Activated T-helper 2 cell treated with anti-CD3 and anti-CD28 coated beads, Interferon-gamma antibody, Interleukin-2, Interleukin-4, amounts not matched to agents 10 μg/mL and 5 μg/mL and 100 μg/mL, durations not matched to agents 14 hours and 24 hours and 36 hours (primary cell): ENCODE measurements around the gene PRPSAP2. TPM values are rescaled to one million over a fixed set of nuclear protein-coding genes. Genes with fewer than 3 reads are reported as not detected.

Experiments used
- DNase-seq: peaks from one replicate; pipeline ENCODE4 v3.0.0; 2021; ENCODE audit warnings: low spot score
- H3K27ac Mint-ChIP-seq: one replicate; pipeline ENCODE4 v1.8.0; 2021; ENCODE audit warnings: mixed read lengths
- H3K27me3 Mint-ChIP-seq: one replicate; pipeline ENCODE4 v1.8.0; 2021; ENCODE audit warnings: low read depth, mixed read lengths
- H3K36me3 Mint-ChIP-seq: one replicate; pipeline ENCODE4 v1.8.0; 2021; ENCODE audit warnings: low read depth, mixed read lengths
- H3K4me1 Mint-ChIP-seq: one replicate; pipeline ENCODE4 v1.8.0; 2021; ENCODE audit warnings: low read depth, mixed read lengths
- H3K4me3 Mint-ChIP-seq: one replicate; pipeline ENCODE4 v1.8.0; 2021; ENCODE audit warnings: low read depth, mild to moderate bottlenecking, moderate library complexity, mixed read lengths
- H3K9me3 Mint-ChIP-seq: one replicate; pipeline ENCODE4 v1.8.0; 2021; ENCODE audit warnings: mixed read lengths
- intact Hi-C: fragments of 100-400 bp; cut with micrococcal nuclease; formaldehyde crosslinking; loops from one replicate; pipeline ENCODE4 v1.15.1; 2023
- total RNA-seq: library from RNA; stranded (reverse); gene quantifications from 2 replicates; pipeline ENCODE4 v1.2.3, GENCODE V29; 2022

The PRPSAP2 gene
- total RNA-seq, 1 donor from 2014 or later, result 70.6 TPM

DNA sequence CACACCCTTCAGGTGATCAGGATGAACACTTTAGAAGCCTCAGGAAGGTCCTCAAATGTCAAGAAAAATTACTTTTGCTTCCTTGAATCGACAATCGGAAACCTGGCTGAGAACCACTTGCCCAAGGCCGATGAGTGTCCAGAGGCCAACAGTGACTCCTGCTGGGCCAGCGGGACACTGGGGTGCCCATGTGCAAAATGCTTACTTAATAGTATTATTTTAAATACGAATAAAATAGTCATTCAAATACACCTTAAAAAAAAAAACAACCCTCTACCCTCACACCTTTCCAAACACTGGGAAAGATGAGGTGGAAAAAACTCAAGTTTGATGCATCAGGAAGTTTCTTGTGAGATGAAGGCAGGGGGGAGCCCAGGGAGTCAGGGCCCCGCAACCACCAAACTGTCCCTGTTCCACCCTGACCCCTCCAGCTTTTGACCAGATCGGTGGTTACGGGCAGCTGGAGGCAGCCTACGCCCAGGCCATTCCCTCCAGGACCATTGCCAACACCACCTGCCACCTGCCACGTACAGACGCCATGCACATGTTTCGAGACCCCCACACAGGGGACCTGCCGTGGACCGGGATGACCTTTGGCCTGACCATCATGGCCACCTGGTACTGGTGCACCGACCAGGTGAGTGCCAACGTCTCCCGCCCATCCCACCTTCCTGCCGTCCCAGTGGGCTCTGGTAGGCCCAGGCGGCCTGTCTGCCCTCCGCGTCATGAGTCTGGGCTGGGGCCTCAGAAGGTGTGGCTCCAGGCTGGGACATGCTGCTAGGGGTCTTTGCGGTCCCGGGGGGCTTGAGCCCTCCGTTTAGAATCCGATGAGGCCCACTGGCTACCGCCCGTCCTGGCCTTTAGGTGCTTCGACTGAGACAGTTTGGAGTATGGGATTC is 112.9 kb downstream of the PRPSAP2 start:
- intact Hi-C loops, result no loop called here
- H3K27ac Mint-ChIP-seq, result no peak overlapping the region
- H3K4me1 Mint-ChIP-seq, result peaks cover 6% of the 10 kb centered on the region

DNA sequence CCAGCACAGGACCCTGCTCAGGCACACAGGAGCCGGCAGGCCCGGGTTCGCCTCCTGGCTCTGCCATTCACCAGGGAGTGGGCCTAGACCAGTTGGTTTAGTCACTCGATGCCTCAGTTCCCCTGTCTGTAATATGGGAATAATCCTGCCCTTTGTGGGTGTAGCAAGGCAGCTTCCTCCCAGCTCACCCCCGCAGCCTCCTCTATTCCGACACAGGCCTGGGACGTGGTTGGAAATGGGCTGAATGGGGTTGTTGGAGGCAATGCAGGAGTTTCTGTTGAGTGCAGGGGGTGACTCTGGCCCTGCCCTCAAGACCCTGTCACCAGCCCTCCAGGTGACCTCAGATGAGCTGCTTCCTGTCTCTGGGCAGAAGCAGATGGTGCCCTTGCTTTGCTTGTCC is 113.9 kb downstream of the PRPSAP2 start:
- Mint-ChIP-seq H3K9me3 (no peaks in the 10 kb centered on the region), H3K4me1 (peaks cover 6% of the 10 kb centered on the region), H3K27ac (no peak overlapping the region), H3K27me3 (no peaks in the 10 kb centered on the region), H3K4me3 (no peak overlapping the region), H3K36me3 (peaks cover 3% of the 10 kb centered on the region)
- DNase-seq, result no peak
- intact Hi-C loops, result no loop called here

More for the DNA sequence above, 112.9 kb downstream of the PRPSAP2 start:
- no peaks in the 10 kb centered on the region for H3K36me3 Mint-ChIP-seq
- H3K4me3 Mint-ChIP-seq, result no peak overlapping the region
- DNase-seq, result no peak
- no peaks in the 10 kb centered on the region for H3K9me3 Mint-ChIP-seq
- no peaks in the 10 kb centered on the region for H3K27me3 Mint-ChIP-seq

DNA sequence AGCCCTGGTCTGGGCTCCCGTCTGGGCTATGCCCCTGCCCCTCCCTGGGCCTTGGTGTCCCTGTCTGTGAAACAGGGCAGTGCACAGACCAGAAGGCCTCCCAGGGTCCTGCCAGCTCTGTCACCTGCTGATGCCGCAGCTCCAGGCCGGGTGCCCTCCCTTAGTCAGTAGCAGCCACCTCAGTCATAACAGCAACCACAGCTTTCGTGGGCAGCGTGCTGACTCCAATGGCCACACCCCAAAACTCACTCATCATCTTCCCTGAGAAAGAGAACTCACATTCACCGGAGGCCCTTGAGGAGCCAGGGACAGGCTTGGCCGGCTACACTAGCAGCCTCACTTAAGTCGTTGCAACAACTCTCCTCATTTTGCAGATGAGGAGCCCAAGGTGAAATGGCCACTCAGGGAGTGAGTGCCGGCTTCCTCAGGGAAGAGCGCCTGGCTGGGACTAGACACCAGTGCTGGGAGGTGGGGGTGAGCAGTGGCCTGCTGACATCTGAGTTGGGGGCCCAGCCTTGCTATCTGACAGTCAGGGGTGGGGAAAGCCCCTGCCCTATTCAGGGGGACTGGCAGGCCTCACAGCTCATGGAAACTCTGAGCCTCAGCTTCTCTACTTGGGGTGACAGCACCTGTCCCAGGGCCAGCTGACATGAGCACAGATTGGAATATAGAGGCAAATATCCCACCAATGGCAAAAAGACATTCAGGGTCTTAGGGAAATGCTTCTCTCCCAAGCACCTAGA is 116.6 kb downstream of the PRPSAP2 start:
- DNase-seq, result no peak
- intact Hi-C loops, result no loop called here
- Mint-ChIP-seq H3K4me3 (no peak overlapping the region), H3K9me3 (no peaks in the 10 kb centered on the region), H3K27ac (peak overlapping the region; percentile 47), H3K36me3 (peaks cover 14% of the 10 kb centered on the region), H3K4me1 (peaks cover 6% of the 10 kb centered on the region), H3K27me3 (no peaks in the 10 kb centered on the region)

DNA sequence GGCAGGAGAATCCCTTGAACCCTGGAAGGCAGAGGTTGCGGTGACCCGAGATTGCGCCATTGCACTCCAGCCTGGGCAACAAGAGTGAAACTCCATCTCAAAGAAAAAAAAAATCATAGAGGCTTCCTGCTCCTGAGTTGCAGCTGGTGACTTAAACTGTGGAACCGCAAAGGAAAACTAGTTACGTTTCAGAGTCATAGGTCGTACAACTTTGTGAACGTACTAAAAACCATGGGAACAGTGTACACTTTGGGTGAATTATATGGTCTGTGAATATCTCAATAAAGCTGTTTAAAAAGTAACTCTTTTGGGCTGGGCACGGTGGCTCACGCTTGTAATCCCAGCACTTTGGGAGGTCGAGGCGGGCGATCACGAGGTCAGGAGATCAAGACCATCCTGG is 117.7 kb downstream of the PRPSAP2 start:
- no peak for DNase-seq
- Mint-ChIP-seq H3K27me3 (no peaks in the 10 kb centered on the region), H3K4me3 (no peak overlapping the region), H3K9me3 (no peaks in the 10 kb centered on the region), H3K36me3 (peaks cover 14% of the 10 kb centered on the region), H3K27ac (no peak overlapping the region), H3K4me1 (peaks cover 6% of the 10 kb centered on the region)
- intact Hi-C loops, result no loop called here

DNA sequence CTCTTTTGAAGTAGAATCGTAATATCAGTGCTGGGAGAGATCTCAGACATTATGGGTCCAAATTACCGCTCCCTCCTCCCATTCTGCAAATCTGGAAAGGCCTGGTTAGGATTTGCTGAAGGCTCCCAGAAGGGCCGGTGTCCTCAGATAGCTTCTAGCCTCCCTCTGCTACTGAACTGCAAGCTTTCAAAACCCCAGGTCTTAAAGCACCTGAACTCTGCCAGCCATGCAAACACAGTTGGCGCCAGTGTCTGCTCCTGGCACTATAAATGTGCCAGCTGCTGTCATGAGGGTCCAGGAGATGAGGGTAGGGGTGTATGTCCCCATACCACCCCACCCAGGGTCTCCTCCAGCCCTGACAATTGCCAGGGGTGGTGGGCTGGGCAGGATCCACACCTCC is 118.3 kb downstream of the PRPSAP2 start:
- H3K4me1 Mint-ChIP-seq, result peaks cover 6% of the 10 kb centered on the region
- no peak for DNase-seq
- no peaks in the 10 kb centered on the region for H3K9me3 Mint-ChIP-seq
- intact Hi-C loops, result no loop called here
- no peak overlapping the region for H3K4me3 Mint-ChIP-seq
- no peak overlapping the region for H3K27ac Mint-ChIP-seq
- H3K27me3 Mint-ChIP-seq, result no peaks in the 10 kb centered on the region
- H3K36me3 Mint-ChIP-seq, result peaks cover 14% of the 10 kb centered on the region

DNA sequence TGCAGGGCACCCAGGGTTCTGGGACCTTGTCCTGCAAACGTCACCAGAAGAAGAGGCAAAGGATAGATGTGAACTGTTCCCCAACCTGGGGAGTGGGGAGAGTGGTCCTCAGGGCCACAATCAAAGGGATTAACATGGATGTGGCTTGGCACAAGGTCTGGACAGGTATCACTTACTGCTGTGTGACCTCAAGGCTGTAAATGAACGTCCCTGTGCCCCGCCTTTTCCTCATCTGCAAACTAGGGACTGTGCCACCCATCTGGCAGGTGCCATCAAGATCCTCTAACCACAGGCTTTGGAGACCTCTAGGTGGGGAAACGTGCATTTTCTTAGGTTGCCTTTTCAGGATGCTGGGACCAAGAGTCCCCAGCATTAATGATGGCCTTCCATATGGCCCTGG is 119.1 kb downstream of the PRPSAP2 start:
- intact Hi-C loops, result no loop called here
- DNase-seq, result no peak
- Mint-ChIP-seq H3K4me1 (peaks cover 6% of the 10 kb centered on the region), H3K9me3 (no peaks in the 10 kb centered on the region), H3K36me3 (peaks cover 14% of the 10 kb centered on the region), H3K4me3 (no peak overlapping the region), H3K27me3 (no peaks in the 10 kb centered on the region), H3K27ac (no peak overlapping the region)

DNA sequence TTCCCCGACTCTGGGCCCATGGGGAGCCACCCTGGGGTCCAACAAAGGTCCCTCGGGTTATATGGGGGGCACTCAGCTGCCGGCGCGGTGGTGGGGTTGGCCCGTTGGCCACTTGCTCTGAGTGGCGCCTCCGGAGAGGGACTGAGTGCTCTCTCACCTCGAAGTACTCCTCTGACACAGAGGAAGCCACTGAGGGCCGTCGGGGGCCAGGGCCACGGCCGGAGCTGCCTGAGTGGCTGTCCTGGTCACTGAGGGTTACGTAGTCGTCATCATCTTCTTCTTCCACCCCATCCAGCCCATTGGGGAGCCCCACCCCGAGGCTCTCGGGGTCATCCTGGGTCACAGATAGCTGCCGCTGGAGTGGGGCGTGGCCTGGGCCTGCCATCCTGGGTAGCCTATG is 119.7 kb downstream of the PRPSAP2 start:
- peaks cover 6% of the 10 kb centered on the region for H3K4me1 Mint-ChIP-seq
- intact Hi-C loops, result no loop called here
- H3K27ac Mint-ChIP-seq, result no peak overlapping the region
- no peak overlapping the region for H3K4me3 Mint-ChIP-seq
- H3K27me3 Mint-ChIP-seq, result no peaks in the 10 kb centered on the region
- no peaks in the 10 kb centered on the region for H3K9me3 Mint-ChIP-seq
- no peak for DNase-seq
- peaks cover 14% of the 10 kb centered on the region for H3K36me3 Mint-ChIP-seq

DNA sequence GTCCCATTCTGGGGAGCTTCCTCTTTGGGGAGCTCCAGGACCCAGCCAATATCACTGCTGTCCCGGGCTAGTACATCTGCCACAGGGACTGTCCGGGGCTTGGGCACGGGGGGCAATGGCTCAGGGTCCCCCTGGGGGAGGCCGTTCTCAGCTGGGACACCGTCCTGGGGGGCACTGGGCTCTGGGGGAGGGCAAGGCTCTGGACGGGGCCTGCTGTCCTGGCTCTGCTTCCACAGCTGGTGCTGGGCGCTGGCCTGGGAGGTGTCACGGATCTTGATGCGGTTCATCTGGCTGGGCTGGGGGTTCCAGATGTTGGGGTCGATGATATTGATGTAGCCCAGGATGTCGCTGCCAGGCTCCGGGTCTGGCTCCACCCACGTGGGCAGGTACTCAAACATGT is 120.1 kb downstream of the PRPSAP2 start:
- no peaks in the 10 kb centered on the region for H3K9me3 Mint-ChIP-seq
- peaks cover 6% of the 10 kb centered on the region for H3K4me1 Mint-ChIP-seq
- intact Hi-C loops, result no loop called here
- DNase-seq, result no peak
- peaks cover 14% of the 10 kb centered on the region for H3K36me3 Mint-ChIP-seq
- H3K27ac Mint-ChIP-seq, result no peak overlapping the region
- H3K27me3 Mint-ChIP-seq, result no peaks in the 10 kb centered on the region
- no peak overlapping the region for H3K4me3 Mint-ChIP-seq

DNA sequence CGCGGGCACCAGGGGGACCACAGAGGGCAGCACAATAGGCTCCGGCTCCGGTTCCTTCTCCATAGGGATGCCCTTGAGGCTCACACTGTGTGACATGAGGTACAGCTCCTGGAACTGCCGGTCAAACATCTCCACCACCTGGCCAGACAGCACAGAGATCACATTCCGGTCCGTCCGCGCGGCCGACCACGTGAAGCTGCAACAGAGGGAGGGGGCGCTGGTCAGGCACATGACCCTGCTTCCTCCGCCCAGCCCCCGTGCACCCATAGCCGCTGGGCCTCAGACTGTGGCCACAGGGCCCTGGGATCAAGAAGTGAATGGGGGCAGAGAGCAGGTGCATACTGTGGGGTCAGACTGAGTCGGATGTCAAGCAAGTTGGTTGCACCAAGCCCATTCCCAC is 120.7 kb downstream of the PRPSAP2 start:
- no peaks in the 10 kb centered on the region for H3K9me3 Mint-ChIP-seq
- H3K4me3 Mint-ChIP-seq, result no peak overlapping the region
- DNase-seq, result no peak
- intact Hi-C loops, result no loop called here
- H3K27me3 Mint-ChIP-seq, result no peaks in the 10 kb centered on the region
- peaks cover 6% of the 10 kb centered on the region for H3K4me1 Mint-ChIP-seq
- H3K27ac Mint-ChIP-seq, result no peak overlapping the region
- H3K36me3 Mint-ChIP-seq, result peaks cover 14% of the 10 kb centered on the region

Other genes starting within 250 kb of the PRPSAP2 start
- gene TBC1D28, start 213.7 kb upstream of the PRPSAP2 start, total RNA-seq, result not detected in 2 replicates
- gene FOXO3B, start 175.8 kb upstream of the PRPSAP2 start, total RNA-seq, result 5.7 and 6.3 TPM in 2 replicates
- not detected in 2 replicates for gene FBXW10, start 114.1 kb upstream of the PRPSAP2 start, total RNA-seq
- gene TVP23B, start 76.9 kb upstream of the PRPSAP2 start, total RNA-seq, result 31.4 and 37.5 TPM in 2 replicates
- gene SLC5A10, start 94.0 kb downstream of the PRPSAP2 start, total RNA-seq, result not detected in 2 replicates
- gene FAM83G, start 146.6 kb downstream of the PRPSAP2 start, total RNA-seq, result 14.0 and 15.3 TPM in 2 replicates
- 9.4 and 10.9 TPM in 2 replicates for gene GRAP, start 188.8 kb downstream of the PRPSAP2 start, total RNA-seq